A549 (cell line): ENCODE data around the gene PLCB1. TPM values are rescaled to one million over a fixed set of nuclear protein-coding genes. Genes with fewer than 3 reads are reported as not detected.

Experiments used
- ATAC-seq, 2 experiments: fragments of 200-7000 bp in 1 of 2; fragments of >200 bp in 1 of 2; cut with Nextera tagmentation in 1 of 2; cut with Tn5 transposase in 1 of 2; 3 replicates each; pipeline versions ENCODE4 v1.8.0 to v1.9.1; 2018 to 2020; ENCODE audit warnings: mild to moderate bottlenecking in 1 of 2, moderate library complexity in 1 of 2
- CTCF ChIA-PET: fragments of 300-600 bp; sonication (Branson Sonifier 250); formaldehyde crosslinking; extraction: SDS; loops from one replicate; lab custom pipeline; 2021; ENCODE audit warnings: antibody characterized with exemption, inconsistent platforms; lab: Yijun Ruan, JAX
- POLR2A ChIA-PET: fragments of 350-600 bp; formaldehyde crosslinking; extraction: SDS; loops from one replicate; lab custom pipeline; 2021; ENCODE audit warnings: antibody characterized with exemption, inconsistent platforms; lab: Yijun Ruan, JAX
- DNase-seq, 2 experiments: peaks; one replicate each; pipeline versions ENCODE4 v3.0.0 to v3.0.0-alpha.2; 2011 to 2016; ENCODE audit warnings: low read depth in 1 of 2, low spot score in 1 of 2
- FAIRE-seq: peaks from 2 replicates; lab custom pipeline; 2011; peaks lifted over from hg19 to GRCh38; lab: Jason Lieb, UNC
- H3K27ac ChIP-seq, 2 experiments: fragments of >200 bp; sonication (Bioruptor Twin); formaldehyde crosslinking; 3 replicates each; pipeline ENCODE4 v1.5.1; 2016 to 2017
- H3K4me1 ChIP-seq: fragments of >200 bp; sonication (Bioruptor Twin); formaldehyde crosslinking; 3 replicates; pipeline ENCODE4 v1.6.1; 2016
- H3K4me2 ChIP-seq: fragments of >200 bp; sonication (Bioruptor Twin); formaldehyde crosslinking; 3 replicates; pipeline ENCODE4 v1.6.1; 2016
- H3K4me3 ChIP-seq: fragments of >200 bp; sonication (Bioruptor Twin); formaldehyde crosslinking; 3 replicates; pipeline ENCODE4 v1.5.1; 2016
- H3K9me3 ChIP-seq: fragments of >200 bp; sonication (Bioruptor Twin); formaldehyde crosslinking; 3 replicates; pipeline ENCODE4 v1.6.1; 2016
- BHLHE40 ChIP-seq: IDR thresholded peaks from 2 replicates; pipeline ENCODE4 v1.6.1; 2012; ENCODE audit warnings: low read depth, low read length, inconsistent platforms
- CBX2 ChIP-seq: fragments of 200-600 bp; sonication (generic); IDR thresholded peaks from 2 replicates; pipeline ENCODE4 v1.6.1; 2016; ENCODE audit warnings: low read depth, mild to moderate bottlenecking, borderline replicate concordance
- CHD4 ChIP-seq: fragments of 200-600 bp; sonication (generic); IDR thresholded peaks from 2 replicates; pipeline ENCODE4 v1.6.1; 2016; ENCODE audit warnings: antibody characterized with exemption, mild to moderate bottlenecking, borderline replicate concordance
- EHMT2 ChIP-seq: fragments of 200-600 bp; sonication (generic); IDR thresholded peaks from 2 replicates; pipeline ENCODE4 v1.6.1; 2016; ENCODE audit warnings: antibody characterized with exemption, low read depth, mild to moderate bottlenecking, moderate library complexity
- EP300 ChIP-seq, 2 experiments: fragments of >200 bp; sonication (Bioruptor Twin); formaldehyde crosslinking; IDR thresholded peaks; 2 replicates in 1 of 2; 3 replicates in 1 of 2; pipeline ENCODE4 v1.6.1; 2016 to 2017
- FOSL2 ChIP-seq, 2 experiments: fragments of 450-650 bp in 1 of 2; fragments of >200 bp in 1 of 2; sonication (Bioruptor Twin) in 1 of 2; formaldehyde crosslinking; IDR thresholded peaks; 2 replicates each; pipeline versions ENCODE4 v1.5.0 to v1.6.1; 2016 to 2020; ENCODE audit warnings: mild to moderate bottlenecking in 1 of 2, moderate library complexity in 1 of 2
- FOXS1 ChIP-seq: fragments of 250-450 bp; sonication (Bioruptor Pico); IDR thresholded peaks from 2 replicates; pipeline ENCODE4 v1.5.0; 2020; ENCODE audit warnings: mild to moderate bottlenecking, moderate library complexity
- GATA3 ChIP-seq: IDR thresholded peaks from 2 replicates; pipeline ENCODE4 v1.6.1; 2012; ENCODE audit warnings: borderline replicate concordance
- HEYL ChIP-seq: fragments of 250-450 bp; sonication (Bioruptor Pico); IDR thresholded peaks from 2 replicates; pipeline ENCODE4 v1.8.0; 2021; ENCODE audit warnings: mild to moderate bottlenecking, moderate library complexity
- HOXA7 ChIP-seq: fragments of 250-450 bp; sonication (Bioruptor Pico); IDR thresholded peaks from 2 replicates; pipeline ENCODE4 v1.5.0; 2020; ENCODE audit warnings: mild to moderate bottlenecking, moderate library complexity
- HOXB13 ChIP-seq: fragments of 250-450 bp; sonication (Bioruptor Pico); IDR thresholded peaks from 2 replicates; pipeline ENCODE4 v1.5.0; 2020; ENCODE audit warnings: low read depth, mild to moderate bottlenecking, moderate library complexity
- JUN ChIP-seq, 2 experiments: fragments of >200 bp; sonication (Bioruptor Twin); formaldehyde crosslinking; IDR thresholded peaks; 2 replicates in 1 of 2; 3 replicates in 1 of 2; pipeline ENCODE4 v1.6.1; 2016 to 2017
- JUNB ChIP-seq: fragments of >200 bp; sonication (Bioruptor Twin); formaldehyde crosslinking; IDR thresholded peaks from 2 replicates; pipeline ENCODE4 v1.6.1; 2016
- KDM1A ChIP-seq: fragments of 200-600 bp; sonication (generic); IDR thresholded peaks from 2 replicates; pipeline ENCODE4 v1.6.1; 2016; ENCODE audit warnings: low read depth, mild to moderate bottlenecking
- MYC ChIP-seq: IDR thresholded peaks from 2 replicates; pipeline ENCODE4 v1.6.1; 2012; ENCODE audit warnings: mild to moderate bottlenecking, inconsistent platforms, low read length, improper control_type of control experiment, borderline replicate concordance
- NR3C1 ChIP-seq: fragments of >200 bp; sonication (Bioruptor Twin); formaldehyde crosslinking; IDR thresholded peaks from 3 replicates; pipeline ENCODE4 v1.6.1; 2017
- POLR2AphosphoS2 ChIP-seq: conservative IDR thresholded peaks from 2 replicates; pipeline ENCODE4 v1.6.1; 2012; ENCODE audit warnings: low read length, improper control_type of control experiment, inconsistent platforms
- RAD21 ChIP-seq, 2 experiments: fragments of >200 bp in 1 of 2; sonication (Bioruptor Twin) in 1 of 2; formaldehyde crosslinking in 1 of 2; IDR thresholded peaks in 1 of 2; conservative IDR thresholded peaks in 1 of 2; 2 replicates in 1 of 2; 3 replicates in 1 of 2; pipeline ENCODE4 v1.6.1; 2012 to 2018; ENCODE audit warnings: inconsistent platforms in 1 of 2
- RCOR1 ChIP-seq: fragments of 150-350 bp; IDR thresholded peaks from 2 replicates; pipeline ENCODE4 v1.6.1; 2014; ENCODE audit warnings: antibody characterized with exemption, low read length, low read depth
- RNF2 ChIP-seq: fragments of 200-600 bp; sonication (generic); IDR thresholded peaks from 2 replicates; pipeline ENCODE4 v1.6.1; 2016; ENCODE audit warnings: low read depth, mild to moderate bottlenecking, antibody characterized with exemption, moderate library complexity, borderline replicate concordance
- SREBF2 ChIP-seq: fragments of 450-650 bp; IDR thresholded peaks from 2 replicates; pipeline ENCODE4 v1.6.1; 2014; ENCODE audit warnings: mild to moderate bottlenecking, moderate library complexity
- TFCP2L1 ChIP-seq: fragments of 250-450 bp; sonication (Bioruptor Pico); IDR thresholded peaks from 2 replicates; pipeline ENCODE4 v1.5.0; 2021; ENCODE audit warnings: mild to moderate bottlenecking
- TP53 ChIP-seq: fragments of 250-450 bp; sonication (Bioruptor Pico); IDR thresholded peaks from 2 replicates; pipeline ENCODE4 v1.5.0; 2021; ENCODE audit warnings: mild to moderate bottlenecking, moderate library complexity
- ZC3H11A ChIP-seq: fragments of 450-650 bp; IDR thresholded peaks from 2 replicates; pipeline ENCODE4 v1.6.1; 2014; ENCODE audit warnings: antibody characterized with exemption, mild to moderate bottlenecking
- ZNF302 ChIP-seq: fragments of 250-450 bp; sonication (Bioruptor Pico); IDR thresholded peaks from 2 replicates; pipeline ENCODE4 v1.9.0; 2021; ENCODE audit warnings: inconsistent platforms, mild to moderate bottlenecking, moderate library complexity
- ZSCAN20 ChIP-seq: fragments of 250-450 bp; sonication (Bioruptor Pico); IDR thresholded peaks from 2 replicates; pipeline ENCODE4 v1.8.0; 2022; ENCODE audit warnings: mild to moderate bottlenecking, moderate library complexity
- WGBS: methylation state at CpG from one replicate; pipeline ENCODE4 v1.1.6; 2017; ENCODE audit errors: missing lambda C conversion rate; 5-methylcytosine and 5-hydroxymethylcytosine counted together
- polyA plus RNA-seq, 4 experiments: library from polyadenylated mRNA; depleted of rRNA in 3 of 4; stranded (reverse); fragments of >200 nt; fragmentation: RNase III in 1 of 4; extraction: RNeasy Plus Mini Kit Qiagen cat#74134 plus additional on column Dnase treatment in 1 of 4; gene quantifications; 2 replicates in 3 of 4; 3 replicates in 1 of 4; pipeline ENCODE4 v1.2.3, GENCODE V29; 2011 to 2017
- TF ChIP-seq, protein P1 (sequence below): fragments of 250-450 bp; sonication (Bioruptor Pico); IDR thresholded peaks from 2 replicates; pipeline ENCODE4 v1.5.0; 2021; ENCODE audit warnings: mild to moderate bottlenecking, moderate library complexity, borderline replicate concordance
- TF ChIP-seq, protein P2 (sequence below): IDR thresholded peaks from 2 replicates; pipeline ENCODE4 v1.6.1; 2012; ENCODE audit warnings: low read depth, borderline replicate concordance
- TF ChIP-seq, protein P3 (sequence below): IDR thresholded peaks from 2 replicates; pipeline ENCODE4 v1.6.1; 2012
- TF ChIP-seq, protein P4 (sequence below): fragments of >200 bp; sonication (Bioruptor Twin); formaldehyde crosslinking; IDR thresholded peaks from 3 replicates; pipeline ENCODE4 v1.6.1; 2016

The PLCB1 gene
- polyA plus RNA-seq, 2 of the 4 experiments (the other 2 are of a cell fraction), result 0.97 to 6.3 TPM

DNA sequence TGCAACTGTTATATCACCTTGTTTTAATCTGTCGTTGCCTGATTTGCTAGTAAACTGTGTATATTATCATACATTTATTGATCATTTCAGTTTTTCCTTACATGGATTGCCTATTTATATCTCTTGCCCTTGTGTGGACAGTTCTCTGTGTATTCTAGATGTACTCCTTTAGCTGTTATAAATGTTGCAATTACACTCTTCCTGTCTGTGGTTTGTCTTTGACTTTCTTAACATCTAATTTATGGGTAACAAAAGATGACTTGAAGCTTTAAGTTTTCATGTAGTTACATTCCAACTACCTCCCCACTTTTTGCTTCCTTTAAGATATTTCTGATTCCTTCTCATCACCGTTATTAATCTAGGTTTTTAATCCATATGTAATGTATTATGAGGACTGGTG lies 22.6 kb downstream of the PLCB1 start:
- Histone ChIP-seq H3K9me3 (peaks cover 16% of the 10 kb centered on the region), H3K4me3 (no peak overlapping the region), H3K27ac (peak overlapping the region; percentile 23 to 38; a peak in 2 of 6 replicates), H3K4me2 (peak overlapping the region; percentile 57), H3K4me1 (peaks cover 35% of the 10 kb centered on the region)
- no peak for ATAC-seq
- no peak for DNase-seq
- 69% methylated on average over 2 of the region's 2 CpGs for WGBS
- CTCF ChIA-PET, result interaction anchor here (1.3 kb wide), 1 partner anchor 11 kb away, joined by 3 read pairs; no protein-coding TSS in a partner anchor
- TF ChIP-seq ZNF302 (CRISPR knock-in tag) (no peak), FOXS1 (CRISPR knock-in tag) (no peak), BHLHE40 (no peak), EP300 (IDR thresholded peaks at IDR 0.05) (no peak), HOXA7 (no peak), CHD4 (no peak), ZSCAN20 (no peak), HEYL (CRISPR knock-in tag) (no peak), EHMT2 (no peak), KDM1A (no peak), HOXB13 (CRISPR knock-in tag) (no peak), TP53 (CRISPR knock-in tag) (no peak), SREBF2 (no peak), JUN (IDR thresholded peaks at IDR 0.05) (no peak)
- TF ChIP-seq, protein P1, sequence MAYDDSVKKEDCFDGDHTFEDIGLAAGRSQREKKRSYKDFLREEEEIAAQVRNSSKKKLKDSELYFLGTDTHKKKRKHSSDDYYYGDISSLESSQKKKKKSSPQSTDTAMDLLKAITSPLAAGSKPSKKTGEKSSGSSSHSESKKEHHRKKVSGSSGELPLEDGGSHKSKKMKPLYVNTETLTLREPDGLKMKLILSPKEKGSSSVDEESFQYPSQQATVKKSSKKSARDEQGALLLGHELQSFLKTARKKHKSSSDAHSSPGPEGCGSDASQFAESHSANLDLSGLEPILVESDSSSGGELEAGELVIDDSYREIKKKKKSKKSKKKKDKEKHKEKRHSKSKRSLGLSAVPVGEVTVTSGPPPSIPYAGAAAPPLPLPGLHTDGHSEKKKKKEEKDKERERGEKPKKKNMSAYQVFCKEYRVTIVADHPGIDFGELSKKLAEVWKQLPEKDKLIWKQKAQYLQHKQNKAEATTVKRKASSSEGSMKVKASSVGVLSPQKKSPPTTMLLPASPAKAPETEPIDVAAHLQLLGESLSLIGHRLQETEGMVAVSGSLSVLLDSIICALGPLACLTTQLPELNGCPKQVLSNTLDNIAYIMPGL (CRISPR knock-in tag), result no peak
- FAIRE-seq, result no peak
- POLR2A ChIA-PET, result no interaction called here

DNA sequence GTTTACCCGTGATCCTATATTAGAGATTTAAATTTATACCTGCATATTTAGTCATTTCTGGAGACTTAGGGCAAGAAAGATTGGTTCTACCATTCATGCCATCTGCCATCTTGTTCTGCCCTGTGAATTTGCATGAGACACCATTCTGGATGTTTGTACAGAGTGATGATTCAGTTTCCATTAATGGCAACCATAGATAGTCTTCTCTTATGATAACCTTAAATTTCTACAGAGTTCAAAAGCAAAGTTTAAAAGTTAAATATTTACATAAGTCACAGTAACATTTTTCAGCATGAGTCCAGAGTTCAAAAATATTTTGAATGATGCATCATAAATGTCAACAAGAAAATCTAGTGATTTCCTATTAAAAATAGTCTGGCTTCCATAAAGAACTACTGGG lies 23.2 kb downstream of the PLCB1 start:
- peak; percentile 86 to 91 for ATAC-seq
- peak overlapping the region; percentile 23 to 38; a peak in 3 of 6 replicates for H3K27ac ChIP-seq
- POLR2A ChIA-PET, result no interaction called here

DNA sequence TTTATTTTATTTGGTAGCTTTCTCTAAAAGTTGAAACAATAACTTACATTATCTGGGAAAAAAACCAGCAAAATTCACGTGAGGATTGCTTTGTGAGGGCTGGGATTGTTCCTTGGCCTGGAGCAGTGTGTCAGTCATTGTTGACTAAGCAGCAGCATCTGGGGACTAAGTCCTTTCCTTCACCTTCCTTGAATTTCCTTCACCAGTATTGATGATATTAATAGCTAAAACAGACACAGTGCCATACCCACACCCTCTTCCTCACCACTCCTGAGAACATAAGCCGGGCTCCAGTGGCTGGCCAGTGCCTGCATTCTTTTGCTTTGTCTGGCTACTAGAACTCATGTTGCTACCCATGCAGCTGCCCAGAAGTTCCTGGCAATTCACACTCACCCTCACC lies 23.7 kb downstream of the PLCB1 start:
- peaks cover 35% of the 10 kb centered on the region for H3K4me1 ChIP-seq
- ChIA-PET POLR2A (no interaction called here), CTCF (interaction anchor here (0.8 to 1.3 kb wide), 2 partner anchors 9 to 22 kb away, joined by 3 read pairs; no protein-coding TSS in a partner anchor)
- no peak for TF ChIP-seq RAD21 (conservative IDR thresholded peaks at IDR 0.05 in 1 of 2, IDR thresholded peaks at IDR 0.05 in 1 of 2)
- TF ChIP-seq GATA3, result no peak
- no peak for TF ChIP-seq RCOR1
- no peak for TF ChIP-seq CHD4
- TF ChIP-seq MYC, result no peak
- TF ChIP-seq NR3C1, result no peak
- no peak for TF ChIP-seq RNF2
- TF ChIP-seq, protein P2, sequence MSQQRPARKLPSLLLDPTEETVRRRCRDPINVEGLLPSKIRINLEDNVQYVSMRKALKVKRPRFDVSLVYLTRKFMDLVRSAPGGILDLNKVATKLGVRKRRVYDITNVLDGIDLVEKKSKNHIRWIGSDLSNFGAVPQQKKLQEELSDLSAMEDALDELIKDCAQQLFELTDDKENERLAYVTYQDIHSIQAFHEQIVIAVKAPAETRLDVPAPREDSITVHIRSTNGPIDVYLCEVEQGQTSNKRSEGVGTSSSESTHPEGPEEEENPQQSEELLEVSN, result no peak
- TF ChIP-seq JUN (IDR thresholded peaks at IDR 0.05), result no peak
- no peak for TF ChIP-seq FOXS1 (CRISPR knock-in tag)
- no peak for TF ChIP-seq POLR2AphosphoS2
- no peak for TF ChIP-seq TFCP2L1
- TF ChIP-seq, protein P3, sequence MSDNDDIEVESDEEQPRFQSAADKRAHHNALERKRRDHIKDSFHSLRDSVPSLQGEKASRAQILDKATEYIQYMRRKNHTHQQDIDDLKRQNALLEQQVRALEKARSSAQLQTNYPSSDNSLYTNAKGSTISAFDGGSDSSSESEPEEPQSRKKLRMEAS, result no peak
- TF ChIP-seq ZNF302 (CRISPR knock-in tag), result no peak

More for the DNA sequence above, 23.2 kb downstream of the PLCB1 start:
- Histone ChIP-seq H3K4me1 (peaks cover 35% of the 10 kb centered on the region), H3K4me3 (no peak overlapping the region), H3K9me3 (peaks cover 16% of the 10 kb centered on the region), H3K4me2 (peak overlapping the region; percentile 57)
- DNase-seq (peak in 1 of 2 experiments; percentile 75), FAIRE-seq (peak; percentile 98)
- TF ChIP-seq GATA3 (peak; percentile 77), SREBF2 (no peak), JUNB (peak; percentile 93), EHMT2 (peak; percentile 98), FOSL2 (IDR thresholded peaks at IDR 0.05) (peak; percentile 90), FOSL2 (CRISPR knock-in tag; IDR thresholded peaks at IDR 0.05) (peak; percentile 78), JUN (IDR thresholded peaks at IDR 0.05) (peak in 1 of 2 experiments; percentile 78; a peak in 1 of 5 replicates), ZC3H11A (no peak), EP300 (IDR thresholded peaks at IDR 0.05) (peak in 1 of 2 experiments; percentile 37; a peak in 2 of 5 replicates), CBX2 (no peak), FOXS1 (CRISPR knock-in tag) (peak; percentile 75)
- TF ChIP-seq, protein P4, sequence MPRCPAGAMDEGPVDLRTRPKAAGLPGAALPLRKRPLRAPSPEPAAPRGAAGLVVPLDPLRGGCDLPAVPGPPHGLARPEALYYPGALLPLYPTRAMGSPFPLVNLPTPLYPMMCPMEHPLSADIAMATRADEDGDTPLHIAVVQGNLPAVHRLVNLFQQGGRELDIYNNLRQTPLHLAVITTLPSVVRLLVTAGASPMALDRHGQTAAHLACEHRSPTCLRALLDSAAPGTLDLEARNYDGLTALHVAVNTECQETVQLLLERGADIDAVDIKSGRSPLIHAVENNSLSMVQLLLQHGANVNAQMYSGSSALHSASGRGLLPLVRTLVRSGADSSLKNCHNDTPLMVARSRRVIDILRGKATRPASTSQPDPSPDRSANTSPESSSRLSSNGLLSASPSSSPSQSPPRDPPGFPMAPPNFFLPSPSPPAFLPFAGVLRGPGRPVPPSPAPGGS, result peak; percentile 82; the same call in 1 of the 3 replicates
- TF ChIP-seq, protein P3, result peak; percentile 19; the same call in 1 of the 2 replicates
- CTCF ChIA-PET, result interaction anchor here (0.8 to 1.3 kb wide), 2 partner anchors 10 to 22 kb away, joined by 3 read pairs; no protein-coding TSS in a partner anchor
- 5% methylated on average over 1 of the region's 1 CpG for WGBS

More for the DNA sequence above, 23.7 kb downstream of the PLCB1 start:
- peak overlapping the region; percentile 43 to 68; a peak in 5 of 6 replicates for H3K27ac ChIP-seq
- DNase-seq (peak in 1 of 2 experiments; percentile 44), FAIRE-seq (no peak), ATAC-seq (peak; percentile 76 to 77)
- no peak overlapping the region for H3K4me3 ChIP-seq
- WGBS, result 4% methylated on average over 2 of the region's 2 CpGs
- H3K9me3 ChIP-seq, result peaks cover 16% of the 10 kb centered on the region
- H3K4me2 ChIP-seq, result peak overlapping the region; percentile 57
